Hindlimb muscle (tissue), 1 donor: Measurements from ENCODE around the gene COL2A1. TPM values are rescaled to one million over a fixed set of nuclear protein-coding genes. Genes with fewer than 3 reads are reported as not detected.

Source experiments
- DNase-seq: peaks from one replicate; pipeline ENCODE4 v3.0.0-alpha.2; 2013
- polyA plus RNA-seq: library from polyadenylated mRNA; unstranded; fragments of 120-200 nt; gene quantifications from one replicate; pipeline ENCODE4 v1.2.1, GENCODE V29; 2013; ENCODE audit not compliant: insufficient read length

Gene COL2A1
- polyA plus RNA-seq, 1 donor = 6.6 TPM

DNA sequence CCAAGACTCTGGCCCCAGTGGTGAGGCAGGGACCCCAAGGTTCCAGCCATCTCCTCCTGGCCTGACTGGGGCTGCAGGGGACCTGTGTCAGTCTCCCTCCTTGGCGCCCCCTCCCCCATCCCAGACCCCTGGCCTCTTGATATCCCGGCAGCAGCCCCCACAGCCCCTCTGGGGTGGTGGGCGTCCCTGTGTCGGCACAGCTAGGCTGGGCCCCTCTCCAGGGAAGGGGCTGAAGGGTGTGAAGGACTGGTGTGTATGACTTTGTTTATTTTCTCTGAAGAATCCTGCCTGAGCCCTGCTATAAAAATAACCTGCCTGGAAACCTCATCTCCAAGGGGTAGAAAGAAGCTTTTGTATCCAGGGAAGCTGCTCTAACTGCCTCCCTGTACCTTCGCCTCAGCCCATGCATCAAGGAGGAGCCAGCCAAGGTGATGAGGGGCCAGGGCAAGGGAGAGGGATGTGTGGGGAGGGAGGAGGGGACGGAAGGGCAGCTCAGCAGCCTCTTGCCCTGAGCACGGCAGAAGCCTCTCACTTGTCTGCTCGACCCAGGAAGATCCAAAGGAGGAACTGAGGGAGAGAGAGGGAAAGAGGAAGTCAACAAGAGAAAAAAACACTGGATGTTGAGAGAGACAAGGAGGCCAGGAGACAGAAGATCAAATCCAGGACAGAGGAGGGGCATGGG, 25.4 kb upstream of the COL2A1 start:
- DNase-seq = no peak

DNA sequence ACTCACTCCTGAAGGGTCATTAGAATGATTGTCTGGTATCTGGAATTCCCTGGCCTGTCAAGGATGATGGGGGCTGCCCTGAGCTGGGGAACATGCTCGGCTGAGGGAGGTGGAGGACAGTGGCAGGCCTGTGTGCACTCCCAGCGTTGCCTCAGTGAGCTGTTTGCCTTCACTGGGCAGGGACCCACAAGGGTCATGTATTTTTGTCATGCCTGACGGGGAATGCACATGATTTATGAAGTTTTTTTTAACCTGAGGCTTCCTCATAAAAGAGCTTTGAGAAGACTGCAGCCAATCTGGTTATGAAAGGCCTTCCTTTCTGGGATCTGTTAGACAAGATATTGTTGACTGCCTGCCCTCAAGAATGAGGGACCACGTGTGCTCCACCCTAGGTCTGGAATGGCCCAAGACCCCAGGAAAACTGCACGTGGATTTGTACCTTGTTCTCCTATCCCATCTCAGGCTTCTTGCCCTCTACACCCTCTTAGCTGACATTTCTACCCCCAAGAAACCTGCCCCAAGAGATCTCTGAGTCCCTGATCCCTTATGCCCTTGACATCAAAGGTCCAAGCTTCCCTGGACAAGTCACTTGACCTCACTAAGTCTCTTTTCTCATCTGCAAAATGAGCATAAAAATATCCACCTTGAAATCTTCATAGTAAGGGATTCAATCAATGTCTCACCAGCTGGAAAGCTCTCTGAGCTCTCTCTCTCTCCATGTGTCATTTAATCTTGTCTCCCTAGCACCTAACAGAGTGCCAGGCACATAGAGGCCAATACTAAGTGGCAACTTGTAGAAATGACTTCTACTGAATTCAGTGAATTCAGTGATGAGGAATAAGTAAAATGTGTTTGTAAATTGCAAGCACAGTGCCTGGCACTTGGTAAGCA, 24.5 kb upstream of the COL2A1 start:
- DNase-seq = no peak

DNA sequence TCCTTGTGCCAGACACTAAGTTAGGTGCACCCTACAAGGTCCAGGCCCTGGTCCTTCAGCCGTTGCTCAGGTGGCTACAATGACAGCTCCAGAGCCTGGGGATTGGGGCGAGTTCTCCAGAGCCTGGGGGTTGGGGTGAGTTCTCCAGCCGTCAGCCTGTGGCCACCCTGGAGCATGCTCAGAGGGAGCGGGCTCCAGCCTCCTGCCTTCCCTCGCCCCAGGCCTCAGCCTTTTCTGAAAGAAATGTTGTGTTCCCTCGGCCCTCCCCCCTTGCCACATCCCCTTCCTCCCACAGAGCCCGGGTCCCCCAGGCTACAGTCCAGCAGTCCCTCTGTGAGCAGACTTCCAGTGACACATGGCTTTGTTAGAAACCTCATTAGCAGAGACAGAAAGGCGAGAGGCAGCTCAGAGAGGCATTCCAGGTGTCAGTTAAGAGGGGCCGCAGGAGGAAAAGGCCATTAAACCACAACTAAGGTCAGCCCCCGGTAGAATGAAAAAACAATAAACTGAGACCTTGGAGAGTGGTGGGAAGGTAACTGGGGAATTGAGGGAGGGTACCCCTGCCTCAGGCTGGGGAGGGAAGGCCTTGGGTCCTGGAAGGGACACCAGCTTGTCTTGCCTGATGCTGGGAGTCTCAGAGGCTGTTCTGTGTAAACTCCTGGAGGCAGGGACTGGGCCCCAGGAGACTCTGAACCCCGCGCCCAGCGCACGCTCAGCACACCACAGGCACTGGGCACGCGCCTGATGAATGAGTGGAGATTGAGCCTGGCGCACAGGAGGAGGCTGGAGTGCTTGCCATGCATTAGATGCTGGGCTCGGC, 23.1 kb upstream of the COL2A1 start:
- no peak for DNase-seq

DNA sequence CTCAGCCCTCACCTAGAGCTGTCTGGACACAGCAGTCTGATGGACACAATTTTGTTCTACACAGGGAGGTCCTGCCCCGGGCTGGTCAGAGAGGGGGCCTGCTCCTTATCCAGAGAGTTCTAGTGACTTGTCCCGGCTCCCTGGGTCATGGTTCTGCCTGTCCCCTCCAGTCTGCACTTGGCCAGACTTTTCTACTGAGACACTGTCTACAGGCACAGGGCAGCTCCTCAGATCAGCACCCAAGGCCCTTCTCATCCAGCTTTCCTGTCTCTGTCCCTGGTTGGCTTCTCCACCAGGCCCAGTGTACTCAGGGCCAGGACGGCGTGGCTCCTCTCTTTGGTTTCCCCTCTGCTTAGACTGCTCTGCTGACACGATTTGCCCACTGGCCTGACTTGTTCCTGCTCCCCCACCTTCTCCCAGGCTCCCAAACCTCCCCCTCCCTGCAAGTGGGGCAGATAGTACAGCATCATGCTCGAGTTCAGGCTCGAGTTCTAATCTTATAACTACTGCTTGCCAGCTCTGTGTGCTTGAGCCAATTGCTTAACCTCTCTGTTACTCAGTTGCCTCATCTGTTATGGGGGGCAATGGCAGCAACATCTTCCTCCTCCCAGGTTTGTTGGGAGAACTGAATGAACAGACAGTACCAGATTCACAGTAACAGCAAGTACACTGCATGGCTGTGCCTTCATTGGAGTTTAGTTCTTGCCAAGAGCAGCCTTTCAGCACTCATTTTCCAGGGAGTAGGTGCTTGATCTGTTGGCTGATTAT, 22.0 kb upstream of the COL2A1 start:
- no peak for DNase-seq

DNA sequence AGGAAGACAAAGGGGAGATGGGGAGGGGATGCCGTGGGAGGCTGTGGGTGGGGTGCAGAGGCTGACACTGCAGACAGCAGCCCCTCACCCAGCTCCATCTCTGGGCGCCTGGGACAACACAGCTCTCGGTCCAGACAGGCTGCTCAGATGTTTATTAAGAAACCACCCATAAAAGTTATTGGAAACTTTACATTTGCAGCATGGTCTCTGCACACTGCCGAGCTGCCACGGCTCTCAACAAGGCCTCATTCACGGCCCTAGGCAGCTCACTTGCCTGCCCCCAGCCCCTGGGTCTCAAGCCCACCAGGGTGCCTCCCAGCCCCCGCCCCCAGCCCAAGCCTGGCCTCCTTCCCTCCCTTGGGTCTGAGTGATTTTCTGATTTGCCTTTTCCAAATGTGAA, 21.0 kb upstream of the COL2A1 start:
- DNase-seq = no peak

DNA sequence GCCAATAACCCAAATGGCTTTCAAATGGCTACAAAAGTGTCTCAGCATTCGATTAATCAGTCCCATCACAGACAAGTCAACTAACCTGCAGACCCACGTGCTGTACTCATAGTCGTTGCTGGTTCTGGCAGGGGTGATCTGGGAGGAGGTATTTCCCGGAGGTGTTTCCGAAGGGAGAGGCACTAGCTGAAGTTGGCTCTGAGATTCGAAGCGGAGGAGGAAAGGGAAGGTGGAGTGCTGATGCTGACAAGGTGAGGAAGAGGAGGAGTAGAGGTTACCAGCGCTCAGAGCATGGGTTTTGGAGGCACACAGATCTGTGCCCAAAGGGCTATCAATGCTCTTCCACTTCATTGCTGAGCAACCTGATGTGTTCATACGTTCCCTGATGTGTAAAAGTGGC, 20.5 kb upstream of the COL2A1 start:
- DNase-seq = no peak

DNA sequence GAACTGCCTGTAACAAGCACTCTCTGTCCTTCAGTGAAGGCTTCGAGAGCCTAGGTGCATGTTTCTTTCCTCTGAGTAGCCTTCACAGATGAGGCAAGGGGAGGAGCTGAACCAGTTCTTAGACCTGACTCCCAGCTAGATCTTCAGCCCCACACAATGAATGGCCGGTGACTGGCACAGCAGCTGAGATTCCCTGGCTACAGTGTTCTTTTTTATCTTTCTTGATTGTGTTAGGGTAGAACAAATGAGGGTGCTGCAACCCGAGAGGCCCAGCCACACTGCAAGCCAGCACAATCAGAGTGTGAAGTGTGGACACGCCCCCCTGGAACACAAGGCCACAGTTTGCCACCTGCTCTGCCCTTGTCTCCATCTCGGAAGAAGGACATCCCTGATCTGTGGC, 19.1 kb upstream of the COL2A1 start:
- DNase-seq = no peak

DNA sequence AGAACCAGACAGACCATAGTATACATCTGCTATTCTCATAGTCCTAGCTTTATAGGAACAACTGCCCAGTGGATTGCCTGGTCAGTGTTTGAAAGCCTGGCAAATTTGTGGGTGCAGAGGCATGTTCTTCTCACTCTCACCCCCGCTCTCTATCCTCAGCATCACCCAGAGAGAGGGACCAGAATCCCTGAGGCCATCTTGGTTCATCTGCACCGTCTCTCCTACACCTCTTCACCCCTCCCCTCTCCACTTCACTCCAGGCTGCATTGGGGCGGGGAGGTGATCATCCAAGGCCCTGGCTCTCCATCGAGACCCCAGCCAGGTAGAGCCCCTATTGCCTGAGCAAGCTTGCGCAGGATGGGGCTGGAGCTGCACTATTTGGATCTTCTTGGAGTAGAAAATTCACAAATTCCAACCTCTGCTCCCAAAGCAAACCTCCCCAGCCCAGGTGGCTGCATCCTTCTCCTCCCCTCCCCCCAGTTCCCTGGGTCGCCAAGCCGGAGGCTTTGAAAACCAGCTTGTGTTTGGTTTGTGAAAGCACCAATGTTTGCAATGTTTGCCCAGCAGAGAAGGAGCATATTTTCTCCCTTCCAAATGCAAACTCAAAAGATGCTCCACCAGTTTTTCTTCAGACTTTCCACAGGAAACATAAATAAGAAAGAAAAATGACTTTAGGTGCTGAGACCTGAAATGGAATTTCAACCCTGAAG, 18.6 kb upstream of the COL2A1 start:
- no peak for DNase-seq

DNA sequence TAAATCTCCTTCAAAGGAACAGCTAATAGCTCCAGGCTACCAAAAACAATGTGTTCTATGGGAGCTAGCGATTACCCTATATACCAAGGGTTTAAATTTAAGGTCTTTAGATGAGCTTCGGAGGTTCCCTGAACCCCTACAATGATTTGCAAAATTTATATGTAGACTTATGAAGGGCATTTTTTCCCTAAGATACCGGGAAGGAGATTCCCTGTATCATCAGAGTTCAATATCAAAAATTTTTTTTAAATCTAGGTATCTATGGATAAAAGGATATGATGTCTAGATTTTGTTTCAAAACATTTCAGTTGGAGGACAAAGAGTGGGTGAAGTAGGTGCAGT, 17.9 kb upstream of the COL2A1 start:
- DNase-seq = no peak

DNA sequence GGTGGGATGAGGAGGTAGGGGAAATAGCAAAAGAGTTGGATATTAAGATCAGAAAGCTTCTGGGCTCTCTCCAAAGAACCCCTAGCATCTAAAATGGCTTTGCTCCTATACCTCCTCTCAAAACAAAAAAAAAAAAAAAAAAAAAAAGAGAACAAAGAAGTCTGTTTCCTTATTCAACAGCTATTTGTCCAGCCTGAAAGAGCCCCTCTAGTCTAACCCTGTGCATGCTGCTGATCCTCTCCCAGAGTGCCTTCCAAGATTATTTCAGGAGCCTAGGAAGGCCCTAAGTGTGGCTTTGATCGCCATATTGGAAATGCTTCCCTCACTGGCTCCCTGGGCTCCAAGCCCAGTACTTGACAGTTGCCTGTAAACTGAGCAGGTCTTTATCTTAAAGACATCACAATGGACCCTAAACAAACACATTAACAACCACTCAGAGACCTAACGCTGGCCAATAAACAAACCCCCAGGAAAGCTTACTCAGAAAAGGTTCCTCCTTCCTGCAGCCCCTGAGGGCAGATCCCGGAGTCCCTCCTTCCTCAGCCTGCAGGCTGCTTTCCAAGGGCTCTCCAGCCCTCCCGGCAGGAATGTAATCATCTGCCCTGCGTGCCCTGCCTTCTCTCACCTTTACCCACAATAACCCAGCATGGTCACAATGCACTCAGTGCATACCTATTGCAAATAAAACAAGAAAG, 17.4 kb upstream of the COL2A1 start:
- DNase-seq = no peak

DNA sequence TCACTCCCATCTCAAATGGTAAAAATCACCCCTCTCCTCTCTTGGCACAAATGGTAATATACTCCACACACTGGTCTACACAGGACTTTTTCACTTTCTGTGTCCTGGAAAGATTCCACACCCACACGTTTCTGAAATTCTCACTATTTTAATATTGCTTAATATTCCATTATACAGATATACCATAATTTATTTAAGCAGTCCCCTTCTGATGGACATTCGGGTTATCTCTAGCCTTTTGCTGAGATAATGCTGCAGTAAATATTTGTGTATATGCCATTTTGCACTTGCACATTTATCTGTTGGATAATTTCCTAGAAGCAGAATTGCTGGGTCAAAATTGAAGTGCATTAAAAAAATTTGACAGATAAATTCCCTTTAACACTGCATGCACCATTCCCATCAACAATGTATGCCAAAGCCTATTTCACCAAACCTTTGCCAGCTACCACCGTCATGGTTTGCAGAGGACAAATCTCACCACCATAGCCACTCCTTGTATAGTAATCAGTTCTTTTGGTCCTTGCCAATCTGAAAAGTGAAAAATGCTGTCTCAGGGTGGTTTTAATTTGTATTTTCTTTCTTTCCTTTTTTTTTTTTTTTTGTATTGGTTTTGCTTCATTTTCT, 15.5 kb upstream of the COL2A1 start:
- DNase-seq = no peak

DNA sequence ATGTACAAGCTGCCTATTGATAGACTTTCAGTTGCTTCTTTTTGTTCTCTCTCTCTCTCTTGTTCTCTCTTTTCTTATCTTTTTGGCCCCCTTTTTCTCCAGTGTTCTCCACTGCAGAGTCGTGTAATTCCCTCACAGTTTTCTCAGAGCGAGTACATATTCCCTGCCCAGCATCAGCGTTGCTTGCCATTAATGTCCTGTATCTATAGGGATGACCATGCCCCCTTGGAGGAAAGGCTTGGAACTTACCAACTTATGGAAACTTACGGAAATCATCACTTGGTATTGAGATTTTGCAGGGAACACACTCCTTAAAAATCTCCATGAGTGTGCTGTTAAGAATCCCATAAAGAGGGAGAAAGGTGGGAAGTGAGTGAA, 14.3 kb upstream of the COL2A1 start:
- DNase-seq = no peak

DNA sequence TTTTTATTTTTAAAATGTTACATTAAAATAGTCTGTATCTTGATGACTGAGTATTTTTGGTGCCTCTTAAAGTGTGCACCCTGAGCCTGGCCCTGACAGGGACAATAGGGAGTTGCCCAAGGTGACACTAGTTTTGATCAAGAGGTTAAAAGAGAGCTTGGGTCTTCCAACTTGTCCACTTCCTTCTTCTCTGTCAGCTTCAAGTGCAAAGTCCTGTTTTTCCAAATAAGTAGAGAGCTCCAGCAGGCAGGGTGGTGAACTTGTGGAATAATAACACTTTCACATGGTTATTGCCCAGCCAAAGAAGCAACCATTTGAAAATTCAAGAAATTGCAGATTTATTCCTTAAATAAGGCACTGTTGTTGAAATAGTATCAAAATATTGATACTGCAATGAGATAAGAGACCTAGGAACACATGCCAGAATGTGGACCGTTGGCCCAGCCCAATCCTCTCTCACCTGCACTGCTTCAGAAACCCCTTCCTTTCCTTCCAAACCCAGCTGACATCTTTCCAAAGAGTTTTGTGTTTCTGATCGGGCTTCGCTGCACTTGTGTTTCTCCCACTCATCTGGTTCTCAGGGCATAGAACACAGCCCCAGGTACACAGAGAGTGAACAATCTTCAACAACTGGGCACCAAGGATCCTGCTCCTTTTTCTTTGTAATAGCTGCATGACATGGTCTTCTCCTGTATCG, 13.8 kb upstream of the COL2A1 start:
- no peak for DNase-seq

DNA sequence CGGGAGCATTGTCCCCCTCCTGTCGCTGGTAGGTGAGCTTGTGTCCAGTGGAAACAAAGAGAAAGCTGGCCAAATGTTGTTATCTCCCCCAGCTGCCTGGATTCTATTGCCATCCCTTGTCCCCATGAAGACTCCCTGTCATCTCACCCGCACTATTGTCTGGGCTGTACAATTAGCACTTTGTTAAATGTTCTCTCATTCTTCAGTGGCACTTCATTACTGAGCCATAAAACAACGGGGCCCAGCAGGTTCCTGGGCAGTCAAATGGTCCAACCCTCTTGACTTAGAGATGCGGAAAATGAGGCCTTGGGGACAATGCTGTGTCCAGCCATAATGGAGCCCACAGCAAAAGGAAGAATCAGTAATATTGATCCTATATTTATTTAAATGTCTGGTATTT, 13.2 kb upstream of the COL2A1 start:
- no peak for DNase-seq

DNA sequence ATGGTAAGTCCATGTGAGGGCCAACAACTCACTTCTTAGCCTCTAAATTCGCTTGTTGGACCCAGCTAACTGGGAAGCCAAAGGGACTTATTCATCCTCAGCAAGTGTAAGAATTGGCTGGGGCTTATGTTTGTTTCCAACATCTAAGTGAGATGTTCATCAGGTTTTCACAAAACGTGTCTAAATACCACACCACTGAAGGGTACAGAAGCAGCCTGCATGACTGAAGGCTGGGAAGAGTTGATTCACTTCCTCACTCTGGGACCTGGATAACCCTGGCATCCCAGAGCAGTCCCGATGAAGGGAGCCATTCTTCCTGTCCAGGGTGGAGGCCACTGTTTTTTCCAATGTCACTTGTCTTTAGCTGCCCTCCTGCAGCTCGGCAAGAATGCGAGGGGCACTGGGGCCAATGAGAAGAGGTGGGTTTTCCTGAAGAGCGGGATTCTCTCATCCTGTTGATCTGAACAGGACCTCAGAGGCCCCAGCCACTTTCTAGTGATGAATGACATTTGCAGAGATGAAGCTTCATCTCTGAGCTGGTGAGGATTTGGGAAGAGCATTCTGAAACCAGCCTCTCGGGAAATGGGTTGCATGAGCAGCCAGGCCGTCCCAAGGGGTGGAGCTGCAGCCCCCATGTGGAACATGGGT, 12.2 kb upstream of the COL2A1 start:
- no peak for DNase-seq

DNA sequence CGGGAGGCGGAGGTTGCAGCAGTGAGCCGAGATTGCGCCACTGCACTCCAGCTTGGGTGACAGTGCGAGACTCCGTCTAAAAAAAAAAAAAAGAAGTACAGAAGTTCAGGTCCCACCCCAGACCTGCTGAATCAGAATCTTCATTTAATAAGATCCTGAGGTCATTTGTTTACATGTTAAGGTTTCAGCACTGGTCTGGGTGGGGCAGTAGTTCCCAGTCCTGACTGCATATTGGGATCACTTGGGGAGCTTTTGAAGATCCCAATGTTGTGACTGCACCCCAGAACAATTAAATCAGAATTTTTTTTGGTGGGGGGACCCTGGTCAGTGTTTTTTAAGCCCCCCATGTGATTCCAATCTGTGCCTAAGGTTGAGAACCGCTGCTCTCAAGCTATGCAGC, 11.7 kb upstream of the COL2A1 start:
- no peak for DNase-seq

DNA sequence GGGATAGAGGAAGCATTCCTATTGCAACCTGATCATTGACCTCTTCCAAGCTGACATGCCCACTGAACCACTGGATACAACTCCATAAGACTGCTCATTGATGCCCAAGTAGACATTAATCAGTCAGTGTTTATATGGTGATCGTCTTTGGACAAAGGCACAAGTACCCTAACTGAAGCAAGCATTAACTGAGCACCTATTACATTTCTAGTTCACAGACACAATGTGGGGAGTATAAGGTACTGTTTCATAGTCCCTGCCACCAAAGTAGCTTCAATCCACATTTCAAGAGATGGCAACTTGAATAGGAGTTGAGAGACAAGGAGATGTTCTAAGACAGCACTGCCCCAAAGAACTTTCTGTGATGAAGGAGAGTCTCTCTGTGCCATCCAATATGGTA, 10.9 kb upstream of the COL2A1 start:
- DNase-seq = no peak

DNA sequence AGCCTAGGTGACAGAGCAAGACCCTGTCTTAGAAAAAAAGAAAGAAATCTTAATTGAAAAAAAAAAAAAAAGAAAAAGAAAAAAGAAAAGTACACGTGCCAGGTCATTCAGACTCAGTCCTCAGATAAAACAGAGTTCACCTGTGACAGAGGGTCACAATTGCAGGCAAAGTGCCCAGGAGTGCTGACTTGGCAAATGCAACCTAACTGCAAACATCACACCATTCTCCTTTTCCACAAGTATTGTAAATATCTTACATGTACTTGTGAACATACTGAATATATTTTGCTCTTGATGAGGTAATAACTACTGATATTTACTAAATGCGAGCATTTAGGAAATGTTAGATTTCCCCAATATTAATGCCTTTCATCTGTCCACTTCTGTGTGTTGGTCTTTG, 9.0 kb upstream of the COL2A1 start:
- DNase-seq = no peak

DNA sequence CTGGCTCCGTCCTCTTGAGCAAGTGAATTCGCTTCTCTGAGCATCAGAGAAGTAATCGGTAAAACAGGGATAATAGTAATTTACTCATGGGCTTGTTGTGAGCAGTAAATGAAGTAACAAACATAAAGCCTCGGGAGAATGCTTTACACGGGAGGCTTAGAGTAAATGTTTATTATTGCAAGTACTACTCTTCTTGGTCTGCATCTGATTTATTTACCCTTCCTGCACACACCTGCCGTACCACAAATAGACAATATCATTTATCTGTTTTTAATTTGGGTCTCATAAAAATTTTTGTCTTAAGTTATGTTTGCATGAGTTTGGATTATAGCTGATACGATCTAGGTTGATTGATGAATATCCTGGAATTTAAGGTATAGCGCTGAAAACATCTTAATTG, 7.8 kb upstream of the COL2A1 start:
- no peak for DNase-seq
